ENCODE measurements around the gene UBALD2. TPM values are rescaled to one million over a fixed set of nuclear protein-coding genes. Genes with fewer than 3 reads are reported as not detected.

Gene UBALD2
- polyA plus RNA-seq, 1 experiment, result 18.1 TPM

GRCh38 chr17:76232342-76232741 lies 32.8 kb upstream of the UBALD2 start:
- peaks cover 9% of the 10 kb centered on the region for H3K27me3 ChIP-seq (ENCODE audit: control insufficient read depth, insufficient read depth, low read length)
- CTCF ChIA-PET, result interaction anchor here (1.6 kb wide), 1 partner anchor 51 kb away, joined by 3 read pairs; no protein-coding TSS in a partner anchor
- DNase-seq (ENCODE audit: low read depth, low spot score), result peak; percentile 91
- no peak for TF ChIP-seq CTCF (IDR thresholded peaks at IDR 0.05; ENCODE audit: low read depth, low read length)
- POLR2A ChIA-PET, result interaction anchor here (0.7 to 1.4 kb wide), 4 partner anchors 20 to 259 kb away, joined by 4 to 5 read pairs (median 4); partner anchors contain the start of gene UBALD2
- H3K4me3 ChIP-seq (ENCODE audit: low read depth, low read length), result no peak overlapping the region
- H3K27ac ChIP-seq (ENCODE audit: low read depth, low read length), result peak overlapping the region; percentile 11
- H3K9me3 ChIP-seq (ENCODE audit: control insufficient read depth, insufficient read depth, low read length), result no peaks in the 10 kb centered on the region; the same call in 1 of the 2 replicates

GRCh38 chr17:76233588-76234353 lies 31.4 kb upstream of the UBALD2 start:
- Histone ChIP-seq H3K9me3 (ENCODE audit: control insufficient read depth, insufficient read depth, low read length) (no peaks in the 10 kb centered on the region; the same call in 1 of the 2 replicates), H3K27ac (ENCODE audit: low read depth, low read length) (no peak overlapping the region), H3K4me3 (ENCODE audit: low read depth, low read length) (no peak overlapping the region), H3K27me3 (ENCODE audit: control insufficient read depth, insufficient read depth, low read length) (peaks cover 9% of the 10 kb centered on the region)
- ChIA-PET POLR2A (no interaction called here), CTCF (interaction anchor here (0.9 kb wide), 1 partner anchor 52 kb away, joined by 6 read pairs; no protein-coding TSS in a partner anchor)
- no peak for TF ChIP-seq CTCF (IDR thresholded peaks at IDR 0.05; ENCODE audit: low read depth, low read length)
- no peak for DNase-seq (ENCODE audit: low read depth, low spot score)

- no peak for TF ChIP-seq CTCF (IDR thresholded peaks at IDR 0.05; ENCODE audit: low read depth, low read length)
- H3K4me3 ChIP-seq (ENCODE audit: low read depth, low read length), result no peak overlapping the region
- H3K9me3 ChIP-seq (ENCODE audit: control insufficient read depth, insufficient read depth, low read length), result no peaks in the 10 kb centered on the region; the same call in 1 of the 2 replicates
- DNase-seq (ENCODE audit: low read depth, low spot score), result no peak
- ChIA-PET POLR2A (no interaction called here), CTCF (no interaction called here)
- no peak overlapping the region for H3K27ac ChIP-seq (ENCODE audit: low read depth, low read length)
- H3K27me3 ChIP-seq (ENCODE audit: control insufficient read depth, insufficient read depth, low read length), result peaks cover 14% of the 10 kb centered on the region
These were observed 30.8 kb upstream of the UBALD2 start for GRCh38 chr17:76234354-76234679.

- H3K9me3 ChIP-seq (ENCODE audit: control insufficient read depth, insufficient read depth, low read length), result no peaks in the 10 kb centered on the region; the same call in 1 of the 2 replicates
- peaks cover 16% of the 10 kb centered on the region for H3K27me3 ChIP-seq (ENCODE audit: control insufficient read depth, insufficient read depth, low read length)
- DNase-seq (ENCODE audit: low read depth, low spot score), result no peak
- POLR2A ChIA-PET, result no interaction called here
- CTCF ChIA-PET, result no interaction called here
- H3K4me3 ChIP-seq (ENCODE audit: low read depth, low read length), result no peak overlapping the region
- no peak for TF ChIP-seq CTCF (IDR thresholded peaks at IDR 0.05; ENCODE audit: low read depth, low read length)
- no peak overlapping the region for H3K27ac ChIP-seq (ENCODE audit: low read depth, low read length)
These were observed 29.3 kb upstream of the UBALD2 start for GRCh38 chr17:76235883-76236282.

GRCh38 chr17:76236603-76237002 lies 28.5 kb upstream of the UBALD2 start:
- Histone ChIP-seq H3K9me3 (ENCODE audit: control insufficient read depth, insufficient read depth, low read length) (no peaks in the 10 kb centered on the region; the same call in 1 of the 2 replicates), H3K27me3 (ENCODE audit: control insufficient read depth, insufficient read depth, low read length) (peaks cover 23% of the 10 kb centered on the region), H3K4me3 (ENCODE audit: low read depth, low read length) (no peak overlapping the region), H3K27ac (ENCODE audit: low read depth, low read length) (no peak overlapping the region)
- no peak for DNase-seq (ENCODE audit: low read depth, low spot score)
- ChIA-PET CTCF (no interaction called here), POLR2A (no interaction called here)
- TF ChIP-seq CTCF (IDR thresholded peaks at IDR 0.05; ENCODE audit: low read depth, low read length), result no peak

Data from AG04450 (cell line).